K562 (cell line): ENCODE results near the gene PDZRN3. TPM values are rescaled to one million over a fixed set of nuclear protein-coding genes. Genes with fewer than 3 reads are reported as not detected.

Experiments
- ATAC-seq: fragments of 200-7000 bp; cut with Tn5 transposase; 3 replicates; pipeline ENCODE4 v1.9.1; 2020; ENCODE audit warnings: moderate library complexity
- BruUV-seq: library from RNA; stranded (reverse); fragments of 400-500 nt; replicated peaks from 2 replicates; lab custom pipeline; 2021; lab: Mats Ljungman, UMichigan
- CTCF ChIA-PET: fragments of 300-600 bp; formaldehyde crosslinking; extraction: SDS; loops from one replicate; lab custom pipeline; 2021; ENCODE audit warnings: low intra/inter-chr PET ratio; lab: Yijun Ruan, JAX
- POLR2A ChIA-PET: fragments of 300-600, 350-650 bp; sonication (Branson Sonifier 250); formaldehyde crosslinking; extraction: SDS; loops from one replicate; lab custom pipeline; 2021; ENCODE audit warnings: antibody characterized with exemption, inconsistent platforms; lab: Yijun Ruan, JAX
- DNase-seq, 4 experiments: peaks; one replicate each; pipeline versions ENCODE4 v3.0.0 to v3.0.0-alpha.2; 2011 to 2018; ENCODE audit warnings: low spot score in 3 of 4, mixed read lengths in 3 of 4; ENCODE audit errors: extremely low read depth in 1 of 4
- FAIRE-seq: peaks from 2 replicates; lab custom pipeline; 2011; peaks lifted over from hg19 to GRCh38; lab: Jason Lieb, UNC
- H2AFZ ChIP-seq: 2 replicates; pipeline ENCODE4 v1.6.0; 2011; ENCODE audit warnings: low read depth, low read length, control low read depth, inconsistent platforms
- H3K27ac ChIP-seq: fragments of 200-600 bp; 3 replicates; pipeline ENCODE4 v1.8.0; 2011; ENCODE audit warnings: low read depth, mild to moderate bottlenecking, control low read depth, inconsistent platforms, low read length, moderate library complexity, mixed read lengths; ENCODE audit errors: extremely low read depth
- H3K27me3 ChIP-seq, 2 experiments: fragments of 300-600 bp in 1 of 2; 2 replicates in 1 of 2; 3 replicates in 1 of 2; pipeline versions ENCODE4 v1.6.0 to v1.8.0; 2011; ENCODE audit warnings: inconsistent platforms in 2 of 2, low read length in 2 of 2, mild to moderate bottlenecking in 1 of 2, mixed read lengths in 1 of 2, moderate library complexity in 1 of 2; ENCODE audit not compliant: control insufficient read depth in 2 of 2, insufficient read depth in 2 of 2
- H3K36me3 ChIP-seq: fragments of 300-600 bp; 3 replicates; pipeline ENCODE4 v1.8.0; 2011; ENCODE audit warnings: mild to moderate bottlenecking, low read length, inconsistent platforms; ENCODE audit not compliant: control insufficient read depth, insufficient read depth
- H3K4me1 ChIP-seq, 2 experiments: fragments of 200-600 bp in 1 of 2; replicated peaks in 1 of 2; 2 replicates in 1 of 2; 3 replicates in 1 of 2; pipeline versions ENCODE4 v1.5.1 to v1.8.0; 2011; ENCODE audit warnings: inconsistent platforms in 2 of 2, low read length in 2 of 2, mild to moderate bottlenecking in 1 of 2, mixed read lengths in 1 of 2, moderate library complexity in 1 of 2; ENCODE audit not compliant: control insufficient read depth in 2 of 2, insufficient read depth in 2 of 2
- H3K4me2 ChIP-seq: 2 replicates; pipeline ENCODE4 v1.6.1; 2011; ENCODE audit warnings: low read length, control low read depth, inconsistent platforms, mixed read lengths; ENCODE audit not compliant: insufficient read depth
- H3K4me3 ChIP-seq: fragments of 200-600 bp; sonication (generic), shearing (Covaris generic); 2 replicates; pipeline ENCODE4 v1.5.1; 2016; ENCODE audit warnings: control low read depth, inconsistent platforms
- H3K79me2 ChIP-seq: fragments of 200-600 bp; 3 replicates; pipeline ENCODE4 v1.8.0; 2011; ENCODE audit warnings: low read length, inconsistent platforms; ENCODE audit not compliant: control insufficient read depth, insufficient read depth
- H3K9ac ChIP-seq, 2 experiments: 2 replicates each; pipeline versions ENCODE4 v1.6.0 to v1.6.1; 2011; ENCODE audit warnings: low read depth in 2 of 2, low read length in 2 of 2, control low read depth in 1 of 2, inconsistent platforms in 1 of 2, mild to moderate bottlenecking in 1 of 2, mixed read lengths in 1 of 2; ENCODE audit not compliant: insufficient read depth in 1 of 2
- H3K9me1 ChIP-seq: one replicate; pipeline ENCODE4 v1.6.0; 2011; ENCODE audit warnings: inconsistent platforms, mild to moderate bottlenecking, low read length, moderate library complexity; ENCODE audit not compliant: control insufficient read depth, insufficient read depth
- H3K9me3 ChIP-seq: replicated peaks from 2 replicates; pipeline ENCODE4 v1.5.1; 2011; ENCODE audit warnings: low read depth, low read length, inconsistent platforms; ENCODE audit not compliant: control insufficient read depth, insufficient read depth
- H4K20me1 ChIP-seq: replicated peaks from 2 replicates; pipeline ENCODE4 v1.6.1; 2011; ENCODE audit warnings: low read length, inconsistent platforms, mixed read lengths; ENCODE audit not compliant: control insufficient read depth, insufficient read depth
- CTCF ChIP-seq, 3 experiments: IDR thresholded peaks in 2 of 3; conservative IDR thresholded peaks in 1 of 3; 2 replicates each; pipeline ENCODE4 v1.5.1; 2011 to 2012; ENCODE audit warnings: low read length in 3 of 3, mild to moderate bottlenecking in 3 of 3, control low read depth in 2 of 3, improper control_type of control experiment in 1 of 3, inconsistent platforms in 1 of 3, low read depth in 1 of 3, mixed read lengths in 1 of 3, moderate library complexity in 1 of 3; ENCODE audit not compliant: insufficient read depth in 2 of 3
- PML ChIP-seq: IDR thresholded peaks from 2 replicates; pipeline ENCODE4 v1.6.1; 2012; ENCODE audit warnings: low read length, inconsistent platforms
- ZNF316 ChIP-seq: fragments of 450-650 bp; IDR thresholded peaks from 2 replicates; pipeline ENCODE4 v1.6.1; 2016
- WGBS: fragments of 100-300 bp; shearing (Covaris generic); methylation state at CpG from one replicate; pipeline ENCODE4 v1.1.6; 2016; ENCODE audit warnings: low coverage, mixed read lengths; ENCODE audit not compliant: insufficient coverage; ENCODE audit errors: missing lambda C conversion rate; 5-methylcytosine and 5-hydroxymethylcytosine counted together
- in situ Hi-C: fragments of 300-500 bp; cut with MboI; formaldehyde crosslinking; loops from 4 replicates; pipeline ENCODE4 v1.15.0; 2018; ENCODE audit warnings: inconsistent platforms, mixed read lengths
- intact Hi-C: fragments of 100-400 bp; cut with micrococcal nuclease; formaldehyde crosslinking; loops from 2 replicates; pipeline ENCODE4 v1.14.2; 2022
- polyA plus RNA-seq, 8 experiments: library from polyadenylated mRNA; depleted of rRNA in 4 of 8; stranded (reverse) in 5 of 8; unstranded in 3 of 8; fragments of >200 nt; fragmentation: Nextera tagmentation in 2 of 8; fragmentation: Illumina TruSeq in 1 of 8; extraction: Ambion mirVana in 2 of 8; extraction: Trizol in 1 of 8; gene quantifications; 2 replicates each; pipeline versions ENCODE4 v1.2.1 to v1.2.3, GENCODE V29; 2011 to 2014; ENCODE audit warnings: inconsistent platforms in 1 of 8, missing spikeins in 1 of 8
- total RNA-seq, 7 experiments: library from RNA; depleted of rRNA in 6 of 7; stranded (reverse); fragments of >200 nt in 6 of 7; fragmentation: Illumina TruSeq in 2 of 7; extraction: Trizol in 2 of 7; gene quantifications; 2 replicates each; pipeline versions ENCODE4 v1.2.1 to v1.2.3, GENCODE V29; 2011 to 2021; ENCODE audit warnings: low replicate concordance in 1 of 7

PDZRN3 gene
- total and polyA plus RNA-seq, 9 of the 15 experiments (the other 6 are each of a cell fraction or from before 2014, with no cell fraction given), result 0.16 TPM; not detected in 8

DNA sequence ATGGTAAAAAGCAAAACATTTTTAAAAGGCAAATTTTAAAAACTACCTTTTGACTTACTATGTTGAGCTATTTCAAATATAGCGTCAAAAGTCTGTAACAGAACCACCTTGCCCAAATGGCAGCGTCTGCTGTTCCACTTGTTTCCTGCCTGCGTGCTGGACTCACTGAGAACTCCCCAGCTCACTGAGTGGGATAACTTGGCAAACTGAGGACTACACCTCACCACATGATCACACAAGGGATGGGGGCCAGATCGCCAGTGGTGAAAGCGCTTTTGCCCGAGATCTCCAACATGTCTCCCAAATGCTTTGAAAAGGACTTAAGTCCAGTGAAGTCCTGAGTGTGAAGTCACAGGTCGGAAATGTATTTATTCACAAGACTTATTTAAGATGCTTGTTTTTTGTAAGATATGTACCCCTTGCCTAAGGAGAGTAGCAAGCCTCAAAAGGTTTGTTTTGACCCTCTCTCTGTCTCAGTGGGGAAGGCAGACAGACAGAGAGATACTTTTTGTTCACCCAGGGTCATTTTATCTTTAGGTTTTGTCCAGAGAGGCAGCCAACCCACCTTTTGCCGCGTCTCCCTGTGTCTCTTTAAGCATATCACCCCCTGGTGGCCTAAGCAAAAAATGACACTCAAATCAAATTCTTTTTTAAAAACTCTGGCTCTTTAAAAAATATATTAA, 192.6 kb downstream of the PDZRN3 start (continued):
- peak; percentile 53 to 64 (median 56) for TF ChIP-seq CTCF (IDR thresholded peaks at IDR 0.05 in 2 of 3, conservative IDR thresholded peaks at IDR 0.05 in 1 of 3; ENCODE audit: insufficient read depth in 2 of 3, low read depth in 1 of 3, low read length in 3 of 3)

- in situ Hi-C loops (no loop called here), intact Hi-C loops (no loop called here)
Observed at GRCh38 chr3:73431183-73431900, 193.4 kb downstream of the PDZRN3 start.

More at GRCh38 chr3:73431183-73431900, 193.4 kb downstream of the PDZRN3 start:
- H3K27me3 ChIP-seq, result no peaks in the 10 kb centered on the region
- H3K9ac ChIP-seq, result no peak overlapping the region
- no peak overlapping the region for H3K27ac ChIP-seq
- ATAC-seq, result no peak
- no peaks in the 10 kb centered on the region for H3K36me3 ChIP-seq
- 2% methylated on average over 6 of the region's 6 CpGs for WGBS
- H3K4me3 ChIP-seq, result no peak overlapping the region
- H4K20me1 ChIP-seq, result no peaks in the 10 kb centered on the region
- H3K9me3 ChIP-seq, result no peaks in the 10 kb centered on the region
- no peaks in the 10 kb centered on the region for H3K79me2 ChIP-seq
- POLR2A ChIA-PET, result no interaction called here
- no peak overlapping the region for H3K4me2 ChIP-seq
- no peaks in the 10 kb centered on the region for H3K9me1 ChIP-seq
- TF ChIP-seq PML, result no peak
- TF ChIP-seq ZNF316, result peak; percentile 43; the same call in 1 of the 2 replicates
- no peak overlapping the region for H2AFZ ChIP-seq
- no peak for FAIRE-seq
- no TSS peak for BruUV-seq
- H3K4me1 ChIP-seq, result no peaks in the 10 kb centered on the region
- no peak for DNase-seq
- CTCF ChIA-PET, result no interaction called here
